Panc1 (cell line): ENCODE results near the gene PROM2. TPM values are rescaled to one million over a fixed set of nuclear protein-coding genes. Genes with fewer than 3 reads are reported as not detected.

Experiments
- ATAC-seq: fragments of 200-7000 bp; cut with Tn5 transposase; 2 replicates; pipeline ENCODE4 v1.9.1; 2020; ENCODE audit warnings: mild to moderate bottlenecking, moderate library complexity
- BruUV-seq: library from RNA; stranded (reverse); fragments of 400-500 nt; replicated peaks from 2 replicates; lab custom pipeline; 2021; lab: Mats Ljungman, UMichigan
- CTCF ChIA-PET: fragments of 300-600 bp; sonication (Branson Sonifier 250); formaldehyde crosslinking; loops from one replicate; lab custom pipeline; 2022; ENCODE audit warnings: antibody characterized with exemption; lab: Charles Lee
- POLR2A ChIA-PET: fragments of 300-600 bp; sonication (Branson Sonifier 250); formaldehyde crosslinking; loops from one replicate; lab custom pipeline; 2022; ENCODE audit warnings: antibody characterized with exemption; lab: Charles Lee
- DNase-seq: peaks from one replicate; pipeline ENCODE4 v3.0.0-alpha.2; 2010; ENCODE audit warnings: low read depth, low spot score
- H3K27ac ChIP-seq: 2 replicates; pipeline ENCODE4 v1.5.1; 2011; ENCODE audit warnings: mild to moderate bottlenecking, low read length, inconsistent platforms
- H3K27me3 ChIP-seq: fragments of 200-500 bp; sonication (Bioruptor generic); 2 replicates; pipeline ENCODE4 v1.6.0; 2014; ENCODE audit warnings: low read length, inconsistent platforms; ENCODE audit not compliant: control insufficient read depth, insufficient read depth
- H3K36me3 ChIP-seq: fragments of 200-500 bp; sonication (Bioruptor generic); 2 replicates; pipeline ENCODE4 v1.5.1; 2014; ENCODE audit warnings: inconsistent platforms, mild to moderate bottlenecking, low read length, moderate library complexity; ENCODE audit not compliant: control insufficient read depth, insufficient read depth
- H3K4me1 ChIP-seq: 2 replicates; pipeline ENCODE4 v1.5.1; 2011; ENCODE audit warnings: inconsistent platforms, mild to moderate bottlenecking, low read length, moderate library complexity; ENCODE audit not compliant: control insufficient read depth, insufficient read depth
- H3K4me3 ChIP-seq, 2 experiments: 2 replicates each; pipeline ENCODE4 v1.5.1; 2011 to 2012; ENCODE audit warnings: low read depth in 2 of 2, low read length in 2 of 2, mild to moderate bottlenecking in 2 of 2, inconsistent platforms in 1 of 2, moderate library complexity in 1 of 2
- H3K9me3 ChIP-seq: fragments of 200-500 bp; sonication (Bioruptor generic); 2 replicates; pipeline ENCODE4 v1.5.1; 2014; ENCODE audit warnings: low read depth, mild to moderate bottlenecking, inconsistent platforms, low read length, moderate library complexity; ENCODE audit not compliant: control insufficient read depth, insufficient read depth
- POLR2AphosphoS5 ChIP-seq: IDR thresholded peaks from 2 replicates; pipeline ENCODE4 v1.6.1; 2012; ENCODE audit warnings: mild to moderate bottlenecking, low read depth, low read length, moderate library complexity
- SIN3A ChIP-seq: IDR thresholded peaks from 2 replicates; pipeline ENCODE4 v1.6.1; 2012; ENCODE audit warnings: low read depth, mild to moderate bottlenecking, low read length, moderate library complexity, borderline replicate concordance; ENCODE audit not compliant: insufficient read depth
- TCF7L2 ChIP-seq: IDR thresholded peaks from 2 replicates; pipeline ENCODE4 v1.6.1; 2011; ENCODE audit warnings: mild to moderate bottlenecking, low read depth, low read length, inconsistent platforms
- in situ Hi-C: cut with HindIII; loops from 2 replicates; pipeline ENCODE4 v1.10.0; 2016; ENCODE audit warnings: low sequenced_read_pairs, low pct_unique_long_range_greater_than_20kb
- intact Hi-C: fragments of 100-400 bp; cut with micrococcal nuclease; formaldehyde crosslinking; loops from one replicate; pipeline ENCODE4 v1.10.0; 2022; ENCODE audit not compliant: unreplicated experiment
- total RNA-seq: library from RNA; stranded (reverse); gene quantifications from one replicate; pipeline ENCODE4 v1.2.1, GENCODE V29; 2021; ENCODE audit not compliant: unreplicated experiment
- TF ChIP-seq, protein P1 (sequence below): fragments of 450-650 bp; IDR thresholded peaks from 2 replicates; pipeline ENCODE4 v1.5.1; 2017; ENCODE audit warnings: mild to moderate bottlenecking
- TF ChIP-seq, protein P2 (sequence below), 2 experiments: IDR thresholded peaks; 2 replicates each; pipeline ENCODE4 v1.6.1; 2011 to 2012; ENCODE audit warnings: low read depth in 2 of 2, control low read depth in 1 of 2, low read length in 1 of 2, mild to moderate bottlenecking in 1 of 2, moderate library complexity in 1 of 2; ENCODE audit not compliant: insufficient read depth in 1 of 2

Gene PROM2
- total RNA-seq, 1 experiment from 2014 or later, result 1.4 TPM

DNA sequence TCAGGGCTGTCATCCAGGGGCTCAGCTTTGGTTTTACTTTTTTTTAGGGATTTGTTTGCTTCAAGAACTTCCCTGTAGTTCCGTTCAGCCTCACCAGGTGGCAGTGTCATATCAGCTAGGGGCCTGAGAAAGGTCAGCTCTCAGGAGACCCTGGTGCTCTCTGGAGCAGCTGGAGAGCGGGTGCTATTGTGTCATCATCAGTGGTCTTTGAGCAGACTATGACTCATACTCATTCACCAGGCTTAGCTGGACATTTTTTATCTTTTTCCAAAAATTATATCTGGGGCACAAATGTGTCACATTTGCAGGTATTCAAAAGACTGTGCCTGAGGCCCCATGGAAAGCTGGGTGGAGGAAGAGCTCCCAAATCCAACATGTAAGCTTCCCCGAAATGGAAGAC is 42.5 kb upstream of the PROM2 start:
- POLR2A ChIA-PET, result interaction anchor here (1.1 kb wide), 1 partner anchor 114 kb away, joined by 9 read pairs; no protein-coding TSS in a partner anchor
- no peak for TF ChIP-seq TCF7L2
- TF ChIP-seq, protein P1, sequence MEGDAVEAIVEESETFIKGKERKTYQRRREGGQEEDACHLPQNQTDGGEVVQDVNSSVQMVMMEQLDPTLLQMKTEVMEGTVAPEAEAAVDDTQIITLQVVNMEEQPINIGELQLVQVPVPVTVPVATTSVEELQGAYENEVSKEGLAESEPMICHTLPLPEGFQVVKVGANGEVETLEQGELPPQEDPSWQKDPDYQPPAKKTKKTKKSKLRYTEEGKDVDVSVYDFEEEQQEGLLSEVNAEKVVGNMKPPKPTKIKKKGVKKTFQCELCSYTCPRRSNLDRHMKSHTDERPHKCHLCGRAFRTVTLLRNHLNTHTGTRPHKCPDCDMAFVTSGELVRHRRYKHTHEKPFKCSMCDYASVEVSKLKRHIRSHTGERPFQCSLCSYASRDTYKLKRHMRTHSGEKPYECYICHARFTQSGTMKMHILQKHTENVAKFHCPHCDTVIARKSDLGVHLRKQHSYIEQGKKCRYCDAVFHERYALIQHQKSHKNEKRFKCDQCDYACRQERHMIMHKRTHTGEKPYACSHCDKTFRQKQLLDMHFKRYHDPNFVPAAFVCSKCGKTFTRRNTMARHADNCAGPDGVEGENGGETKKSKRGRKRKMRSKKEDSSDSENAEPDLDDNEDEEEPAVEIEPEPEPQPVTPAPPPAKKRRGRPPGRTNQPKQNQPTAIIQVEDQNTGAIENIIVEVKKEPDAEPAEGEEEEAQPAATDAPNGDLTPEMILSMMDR, result peak; percentile 93
- H3K27me3 ChIP-seq, result no peaks in the 10 kb centered on the region

DNA sequence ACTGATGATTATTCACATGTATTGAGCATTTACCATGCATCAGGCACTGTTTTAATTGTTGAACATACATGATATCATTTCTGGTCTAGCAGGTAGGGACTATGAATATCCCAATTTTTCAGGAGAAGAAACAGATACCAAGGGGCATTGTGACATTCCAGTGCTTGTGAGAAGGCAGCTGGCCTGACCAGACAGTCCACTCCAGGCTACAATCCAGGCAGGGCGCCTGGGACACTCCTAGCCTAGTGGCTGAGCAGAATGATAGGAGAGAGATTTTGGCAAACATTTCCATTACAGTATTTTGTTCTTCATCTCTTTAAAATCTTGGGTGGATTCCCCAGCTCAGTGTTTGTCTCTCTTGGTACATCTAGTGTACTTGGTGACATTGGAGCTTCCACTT is 42.0 kb upstream of the PROM2 start:
- DNase-seq, result no peak
- Histone ChIP-seq H3K27ac (no peak overlapping the region), H3K36me3 (no peaks in the 10 kb centered on the region), H3K4me1 (no peaks in the 10 kb centered on the region), H3K27me3 (no peaks in the 10 kb centered on the region), H3K9me3 (no peaks in the 10 kb centered on the region), H3K4me3 (no peak overlapping the region)
- intact Hi-C loops (no loop called here), in situ Hi-C loops (no loop called here)
- no peak for TF ChIP-seq POLR2AphosphoS5
- BruUV-seq, result no TSS peak
- ChIA-PET POLR2A (interaction anchor here (1.1 kb wide), 1 partner anchor 113 kb away, joined by 9 read pairs; no protein-coding TSS in a partner anchor), CTCF (interaction anchor here (0.5 to 1.8 kb wide), 4 partner anchors 68 to 151 kb away, joined by 3 to 9 read pairs (median 6); no protein-coding TSS in a partner anchor)
- peak; percentile 38; the same call in 1 of the 2 replicates for ATAC-seq

More for the DNA sequence above, 42.5 kb upstream of the PROM2 start:
- ATAC-seq (peak; percentile 71), DNase-seq (peak; percentile 45)
- no peak overlapping the region for H3K4me3 ChIP-seq
- no peaks in the 10 kb centered on the region for H3K36me3 ChIP-seq
- BruUV-seq, result no TSS peak
- CTCF ChIA-PET, result interaction anchor here (0.5 to 1.8 kb wide), 4 partner anchors 69 to 152 kb away, joined by 3 to 9 read pairs (median 6); no protein-coding TSS in a partner anchor
- intact Hi-C loops (loop anchor here (1.0 kb wide), 1 partner anchor 84 kb away; no protein-coding TSS in a partner anchor), in situ Hi-C loops (no loop called here)
- no peaks in the 10 kb centered on the region for H3K4me1 ChIP-seq
- no peak overlapping the region for H3K27ac ChIP-seq
- H3K9me3 ChIP-seq, result no peaks in the 10 kb centered on the region

DNA sequence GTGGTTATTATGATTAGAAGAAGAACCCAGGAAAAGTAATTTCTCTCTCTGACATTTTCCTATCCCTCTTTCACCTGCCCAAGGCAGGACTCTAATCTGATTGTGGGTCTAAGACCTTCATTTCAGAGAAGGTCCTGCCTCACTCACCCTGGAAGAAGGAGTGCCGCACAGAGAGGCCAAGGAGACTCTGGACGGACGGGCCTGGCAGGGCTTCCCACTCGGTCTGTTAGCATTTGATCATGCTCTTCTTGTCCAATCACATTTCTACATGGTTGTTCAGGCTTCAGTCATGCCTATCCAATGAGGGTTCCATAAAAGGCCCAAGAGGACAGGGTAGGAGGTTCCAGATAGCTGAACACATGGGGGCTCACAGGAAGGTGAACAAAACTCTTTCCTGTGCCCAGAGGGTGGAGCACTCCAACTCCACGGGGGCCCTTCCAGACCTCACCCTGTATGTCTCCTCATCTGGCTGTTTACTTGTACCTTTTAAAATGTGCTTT is 39.9 kb upstream of the PROM2 start:
- no peaks in the 10 kb centered on the region for H3K27me3 ChIP-seq
- H3K27ac ChIP-seq, result no peak overlapping the region
- intact Hi-C loops, result no loop called here
- no peaks in the 10 kb centered on the region for H3K36me3 ChIP-seq
- POLR2A ChIA-PET, result no interaction called here
- no peak for ATAC-seq
- CTCF ChIA-PET, result no interaction called here
- H3K4me3 ChIP-seq, result no peak overlapping the region
- H3K4me1 ChIP-seq, result no peaks in the 10 kb centered on the region
- TF ChIP-seq POLR2AphosphoS5, result no peak
- TF ChIP-seq SIN3A, result no peak
- no peak for TF ChIP-seq TCF7L2
- TF ChIP-seq, protein P1, result no peak
- TF ChIP-seq, protein P2, sequence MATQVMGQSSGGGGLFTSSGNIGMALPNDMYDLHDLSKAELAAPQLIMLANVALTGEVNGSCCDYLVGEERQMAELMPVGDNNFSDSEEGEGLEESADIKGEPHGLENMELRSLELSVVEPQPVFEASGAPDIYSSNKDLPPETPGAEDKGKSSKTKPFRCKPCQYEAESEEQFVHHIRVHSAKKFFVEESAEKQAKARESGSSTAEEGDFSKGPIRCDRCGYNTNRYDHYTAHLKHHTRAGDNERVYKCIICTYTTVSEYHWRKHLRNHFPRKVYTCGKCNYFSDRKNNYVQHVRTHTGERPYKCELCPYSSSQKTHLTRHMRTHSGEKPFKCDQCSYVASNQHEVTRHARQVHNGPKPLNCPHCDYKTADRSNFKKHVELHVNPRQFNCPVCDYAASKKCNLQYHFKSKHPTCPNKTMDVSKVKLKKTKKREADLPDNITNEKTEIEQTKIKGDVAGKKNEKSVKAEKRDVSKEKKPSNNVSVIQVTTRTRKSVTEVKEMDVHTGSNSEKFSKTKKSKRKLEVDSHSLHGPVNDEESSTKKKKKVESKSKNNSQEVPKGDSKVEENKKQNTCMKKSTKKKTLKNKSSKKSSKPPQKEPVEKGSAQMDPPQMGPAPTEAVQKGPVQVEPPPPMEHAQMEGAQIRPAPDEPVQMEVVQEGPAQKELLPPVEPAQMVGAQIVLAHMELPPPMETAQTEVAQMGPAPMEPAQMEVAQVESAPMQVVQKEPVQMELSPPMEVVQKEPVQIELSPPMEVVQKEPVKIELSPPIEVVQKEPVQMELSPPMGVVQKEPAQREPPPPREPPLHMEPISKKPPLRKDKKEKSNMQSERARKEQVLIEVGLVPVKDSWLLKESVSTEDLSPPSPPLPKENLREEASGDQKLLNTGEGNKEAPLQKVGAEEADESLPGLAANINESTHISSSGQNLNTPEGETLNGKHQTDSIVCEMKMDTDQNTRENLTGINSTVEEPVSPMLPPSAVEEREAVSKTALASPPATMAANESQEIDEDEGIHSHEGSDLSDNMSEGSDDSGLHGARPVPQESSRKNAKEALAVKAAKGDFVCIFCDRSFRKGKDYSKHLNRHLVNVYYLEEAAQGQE (IDR thresholded peaks at IDR 0.05; ENCODE audit: insufficient read depth in 1 of 2, low read depth in 2 of 2, low read length in 1 of 2), result no peak
- BruUV-seq, result no TSS peak
- in situ Hi-C loops, result no loop called here
- H3K9me3 ChIP-seq, result no peaks in the 10 kb centered on the region
- DNase-seq, result no peak
